ENCODE results near the gene LAMA4.
"Not testable (repeated sequence)": the region's sequence is repeated elsewhere in the genome, so short reads cannot be mapped to it uniquely, and the experiment has no call there.

Gene LAMA4

DNA sequence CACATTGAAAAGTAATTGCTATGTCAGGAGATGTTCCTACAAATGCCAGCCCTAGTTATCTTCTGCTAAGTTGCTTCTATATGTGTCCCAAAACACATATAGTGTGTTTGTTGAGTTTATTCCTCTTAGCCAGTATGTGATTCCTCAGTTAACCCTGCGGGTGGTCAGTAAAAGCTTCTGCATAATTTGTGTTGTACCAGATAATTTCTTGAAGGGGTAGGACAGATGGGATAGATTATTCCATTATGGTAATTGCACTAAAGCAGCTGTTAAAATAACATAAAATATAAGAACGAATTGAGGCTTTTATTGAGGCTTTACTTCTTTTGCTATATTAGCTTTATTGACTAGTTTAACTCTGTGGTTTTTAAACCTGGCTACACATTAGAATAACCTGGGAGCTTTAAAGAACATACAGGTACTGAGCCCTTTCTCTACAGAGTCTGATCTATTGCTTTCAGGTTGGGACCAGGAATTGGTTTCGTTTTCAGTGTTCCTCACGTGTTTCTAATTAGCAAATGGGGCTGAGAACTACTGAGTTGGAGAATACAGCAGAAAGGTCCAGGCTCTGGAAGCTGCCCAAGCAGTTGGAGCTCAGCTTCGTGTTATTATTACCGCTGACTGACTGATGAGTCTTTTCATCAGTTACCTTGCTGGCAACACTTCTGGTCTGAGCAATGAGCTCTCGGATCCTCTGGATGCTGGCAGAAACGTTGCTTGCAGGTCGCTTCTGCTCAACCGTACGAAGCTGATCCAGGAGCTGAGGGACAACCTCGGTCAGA is 110.0 kb downstream of the LAMA4 start:
- no peak for DNase-seq (ENCODE audit: low read depth)

DNA sequence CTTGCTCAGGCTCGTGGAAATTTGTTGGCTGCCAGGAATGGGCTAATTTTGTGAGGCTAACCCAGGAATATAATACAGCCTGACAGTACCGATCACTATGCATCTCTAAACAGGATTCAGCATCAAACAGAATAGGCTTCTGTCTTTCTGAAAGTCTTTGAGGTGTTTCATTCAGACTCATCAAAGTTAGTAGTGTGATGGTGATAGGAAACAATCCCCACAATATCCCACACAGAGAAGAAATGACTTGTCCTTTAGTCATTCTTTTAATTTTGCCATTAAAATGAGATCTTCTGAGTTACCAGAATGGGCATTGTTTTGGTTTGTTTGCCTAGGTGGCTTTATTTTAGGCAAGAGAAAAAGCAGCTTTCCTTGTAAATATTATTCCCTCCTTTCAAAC is 112.7 kb downstream of the LAMA4 start:
- DNase-seq (ENCODE audit: low read depth): no peak

DNA sequence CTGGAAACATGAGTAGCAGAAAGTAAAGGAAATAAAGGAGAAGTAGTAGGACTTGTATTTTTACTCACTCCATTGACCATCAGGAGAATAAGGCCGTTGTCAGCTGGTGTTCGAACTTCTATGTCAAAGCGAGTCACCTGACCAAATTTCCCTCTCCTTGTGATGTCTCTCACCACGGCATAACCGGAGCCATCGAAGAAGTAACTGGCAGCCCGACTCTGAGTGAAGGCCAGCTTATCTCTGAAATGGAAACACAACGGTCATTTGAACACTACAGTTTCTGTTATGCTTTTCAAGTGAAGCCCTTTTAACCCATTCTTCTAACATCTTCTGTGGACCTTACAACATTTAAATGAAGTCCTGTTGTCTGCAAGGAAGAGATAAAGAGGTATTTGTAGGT is 115.3 kb downstream of the LAMA4 start:
- no peak for DNase-seq (ENCODE audit: low read depth)

DNA sequence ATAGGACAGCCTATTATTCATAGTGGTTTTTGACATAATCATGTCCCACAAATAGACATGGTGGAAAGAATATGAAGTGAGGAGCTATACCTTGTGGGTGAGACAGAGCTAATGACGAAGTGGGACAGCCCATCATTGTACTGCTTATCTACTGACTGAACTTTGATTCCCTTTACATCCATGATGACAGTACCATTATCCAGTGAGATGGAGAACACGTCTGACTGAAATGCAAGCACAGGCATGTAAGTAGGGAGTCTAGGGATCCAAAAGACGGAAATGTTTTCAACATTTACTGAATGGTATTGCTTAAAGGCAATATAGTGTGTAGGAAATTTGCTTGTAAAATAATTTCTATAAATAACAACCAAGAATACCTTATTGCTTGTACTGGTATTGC is 123.5 kb downstream of the LAMA4 start:
- DNase-seq (ENCODE audit: low read depth): no peak

DNA sequence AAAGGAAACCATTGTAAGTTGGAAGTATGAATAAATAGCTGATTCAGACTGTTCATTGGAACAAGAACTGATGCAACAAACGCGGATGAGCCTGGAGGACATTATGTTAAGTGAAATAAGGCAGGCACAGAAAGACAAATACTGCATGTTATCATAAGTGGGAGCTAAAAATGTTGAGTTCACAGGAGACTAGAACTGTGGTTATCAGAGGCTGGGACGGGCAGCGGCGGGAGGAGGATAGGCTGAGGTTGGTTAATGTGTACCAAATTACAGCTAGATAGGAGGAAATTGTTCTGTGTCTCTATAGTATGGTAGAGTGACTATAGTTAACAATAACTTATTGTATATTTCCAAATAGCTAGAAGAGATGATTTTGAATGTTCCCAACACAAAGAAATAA is 126.2 kb downstream of the LAMA4 start:
- no peak for DNase-seq (ENCODE audit: low read depth)

DNA sequence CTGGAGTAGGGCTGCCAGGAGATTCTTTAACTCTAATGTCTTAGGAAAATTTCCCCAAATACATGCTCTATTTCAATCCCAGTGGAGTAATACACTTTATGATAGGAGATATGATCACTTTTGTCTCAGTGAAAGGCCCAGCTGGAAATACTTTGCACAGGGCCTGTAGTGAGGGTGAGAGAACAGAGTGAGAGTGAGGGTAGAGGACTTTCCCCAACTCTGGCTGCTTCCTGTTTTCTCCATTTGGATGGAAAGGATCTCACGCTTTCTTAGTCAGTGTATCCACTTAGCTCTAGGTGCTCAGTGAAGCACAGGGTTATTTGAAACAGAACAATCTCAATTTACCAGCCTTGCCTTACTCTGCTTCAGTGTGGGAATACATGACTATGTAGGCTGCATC is 130.4 kb downstream of the LAMA4 start:
- no peak for DNase-seq (ENCODE audit: low read depth)

DNA sequence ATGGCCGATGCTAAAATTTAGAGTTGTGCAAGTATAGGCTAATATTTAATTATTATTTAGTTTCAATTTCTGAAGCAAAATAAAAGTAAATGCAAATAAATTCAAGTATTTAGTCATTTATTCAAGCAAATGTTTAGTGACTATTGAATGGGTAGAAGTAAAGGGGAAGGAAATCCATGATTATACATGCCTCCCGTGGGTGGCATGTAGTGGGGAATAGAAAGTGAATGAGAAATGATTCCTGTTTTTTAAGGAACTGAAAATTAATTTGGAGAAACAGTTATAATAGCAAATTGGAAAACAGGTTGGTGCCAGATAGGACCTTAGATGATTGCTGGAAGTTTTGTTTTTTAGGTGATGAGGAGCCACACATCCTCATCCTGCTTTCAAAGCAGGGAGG is 131.6 kb downstream of the LAMA4 start:
- DNase-seq (ENCODE audit: low read depth): no peak

DNA sequence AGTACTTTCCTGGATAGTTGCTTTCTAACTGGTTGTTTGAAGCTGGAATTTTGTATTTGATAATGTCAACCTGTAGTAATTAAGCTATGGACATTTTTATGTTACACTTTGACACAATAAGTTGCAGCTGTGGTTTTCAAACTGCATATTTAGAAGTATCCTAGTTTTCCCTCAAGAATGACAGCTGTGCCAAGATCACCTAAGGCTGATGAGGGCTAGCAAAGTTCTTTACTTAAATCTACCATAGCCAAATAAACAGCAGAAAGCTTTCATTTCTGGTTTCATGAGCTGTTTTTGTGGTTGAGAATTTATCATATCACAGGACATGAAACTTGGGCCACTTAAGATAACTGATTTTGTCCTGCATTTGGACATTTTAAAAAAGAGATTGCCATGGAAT is 136.3 kb downstream of the LAMA4 start:
- no peak for DNase-seq (ENCODE audit: low read depth)

DNA sequence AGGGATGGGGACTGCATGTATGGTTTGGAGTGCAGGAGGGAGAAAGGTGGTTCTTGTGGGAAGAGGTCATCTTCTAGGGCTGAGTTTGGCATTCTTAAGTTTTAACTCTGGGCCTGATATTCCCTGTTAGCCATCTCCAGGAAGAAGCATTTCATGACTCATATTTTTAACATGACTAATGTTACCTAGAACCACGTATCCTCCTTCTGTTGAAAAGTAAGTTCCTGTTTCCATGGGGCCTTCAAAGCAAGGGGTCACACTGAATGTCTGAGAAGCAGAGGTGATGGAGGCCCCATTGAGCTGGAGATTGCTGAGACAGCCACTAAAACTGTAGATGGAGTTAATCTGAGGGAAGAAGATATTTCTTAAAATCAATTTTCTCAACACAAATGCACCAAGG is 136.8 kb downstream of the LAMA4 start:
- no peak for DNase-seq (ENCODE audit: low read depth)

DNA sequence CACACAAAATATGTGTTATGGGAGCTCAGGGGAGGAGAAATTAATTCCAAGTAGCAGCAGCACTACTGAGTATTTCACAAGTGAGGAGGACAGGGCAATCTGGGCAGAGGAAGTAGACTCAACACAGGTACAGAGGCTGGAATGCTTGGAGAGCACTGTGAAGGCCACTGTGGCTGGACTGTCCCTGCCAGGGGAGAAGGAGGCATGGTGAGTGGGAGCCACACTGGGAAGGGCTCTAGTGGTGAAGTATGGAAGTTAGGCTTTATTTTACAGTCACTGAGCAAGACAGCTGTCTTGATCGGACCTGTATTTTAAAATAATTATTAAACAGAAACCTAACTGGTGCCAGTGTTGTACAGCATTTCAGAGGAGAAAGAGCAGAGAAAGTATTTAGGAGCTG is 138.1 kb downstream of the LAMA4 start:
- no peak for DNase-seq (ENCODE audit: low read depth)

DNA sequence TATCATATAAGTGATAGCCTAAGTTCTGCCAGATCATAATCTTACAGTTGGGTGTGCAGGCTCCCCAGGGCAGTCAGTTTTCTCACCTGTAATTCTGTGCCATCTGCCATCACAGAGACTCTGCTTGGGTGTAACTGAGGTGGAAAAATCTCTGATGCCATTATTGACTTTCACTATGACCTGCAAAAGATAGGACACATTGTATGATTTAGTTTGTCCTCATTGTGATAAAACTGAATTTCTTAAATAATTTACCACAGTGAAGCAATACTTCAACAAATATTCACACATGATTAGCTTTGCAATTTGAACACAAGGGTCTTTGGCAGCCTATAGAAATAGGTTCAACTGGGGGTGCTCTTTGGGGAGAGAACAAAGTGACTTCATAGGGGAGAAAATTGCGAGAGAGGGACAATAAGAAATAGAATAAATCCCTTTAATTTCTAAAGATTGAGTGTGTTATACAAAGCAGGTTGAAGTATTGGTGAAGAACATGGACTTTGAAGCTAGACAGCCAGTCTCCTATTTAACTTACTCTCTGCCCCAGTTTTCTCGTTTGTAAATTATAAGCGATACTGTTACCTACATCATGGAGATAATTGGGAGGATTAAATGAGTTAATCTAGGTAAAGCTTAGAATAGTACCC is 139.7 kb downstream of the LAMA4 start:
- DNase-seq (ENCODE audit: low read depth): no peak

DNA sequence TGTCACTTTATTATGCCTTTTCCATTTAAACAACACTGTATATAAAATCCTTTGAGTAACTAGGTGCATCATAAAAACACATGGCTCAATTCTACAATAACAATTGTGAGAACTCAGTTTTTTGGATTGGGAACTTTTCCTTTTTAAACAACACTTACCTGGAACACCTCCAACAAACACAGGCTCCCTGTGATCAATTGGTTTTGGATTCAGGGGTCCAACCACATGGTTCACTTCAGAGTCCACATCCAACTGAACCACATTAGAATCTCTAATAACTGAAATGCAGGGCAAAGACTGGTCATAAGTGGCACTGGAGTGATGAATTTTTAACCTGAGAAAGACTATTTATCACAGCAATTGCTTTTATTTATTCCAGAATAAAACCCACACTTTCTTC is 140.4 kb downstream of the LAMA4 start:
- no peak for DNase-seq (ENCODE audit: low read depth)

DNA sequence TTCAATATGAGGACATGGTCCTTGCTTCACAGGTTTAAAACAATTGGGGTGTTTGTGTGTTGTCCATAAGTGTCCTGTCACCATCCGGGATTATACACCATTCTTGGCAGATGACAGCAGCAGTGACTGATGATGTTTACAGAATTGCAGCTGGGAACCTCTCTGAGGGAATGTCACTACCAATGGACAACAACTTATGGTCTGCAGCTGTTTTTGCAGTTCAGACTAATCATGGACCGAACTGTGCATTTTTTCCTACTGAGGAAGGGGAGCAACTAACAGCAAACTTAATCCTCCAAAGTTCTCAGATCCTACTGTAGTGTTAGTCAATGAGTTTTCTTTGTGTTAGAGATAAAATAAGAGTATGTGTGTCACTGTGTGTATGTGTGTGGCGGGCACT is 140.9 kb downstream of the LAMA4 start:
- DNase-seq (ENCODE audit: low read depth): no peak

DNA sequence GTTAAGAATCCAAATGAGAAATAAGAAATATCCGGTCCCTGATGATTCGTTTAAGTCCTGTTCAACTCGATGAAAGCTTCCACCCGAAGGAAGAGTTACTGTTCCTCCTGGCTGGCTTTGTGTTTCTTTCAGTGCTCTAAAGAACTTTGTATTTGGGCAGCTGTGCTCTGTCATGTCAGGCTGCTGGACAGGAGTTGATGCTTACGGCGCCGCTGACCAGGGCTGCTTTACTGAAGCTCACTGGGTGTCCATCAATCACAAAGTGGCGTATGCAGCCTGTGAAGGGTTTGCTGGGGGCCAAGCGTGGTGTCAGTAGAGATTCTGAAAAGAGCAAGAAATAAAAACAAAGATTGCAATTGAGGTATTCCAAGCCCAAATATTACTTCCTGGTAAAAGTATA is 145.1 kb downstream of the LAMA4 start:
- DNase-seq (ENCODE audit: low read depth): no peak

DNA sequence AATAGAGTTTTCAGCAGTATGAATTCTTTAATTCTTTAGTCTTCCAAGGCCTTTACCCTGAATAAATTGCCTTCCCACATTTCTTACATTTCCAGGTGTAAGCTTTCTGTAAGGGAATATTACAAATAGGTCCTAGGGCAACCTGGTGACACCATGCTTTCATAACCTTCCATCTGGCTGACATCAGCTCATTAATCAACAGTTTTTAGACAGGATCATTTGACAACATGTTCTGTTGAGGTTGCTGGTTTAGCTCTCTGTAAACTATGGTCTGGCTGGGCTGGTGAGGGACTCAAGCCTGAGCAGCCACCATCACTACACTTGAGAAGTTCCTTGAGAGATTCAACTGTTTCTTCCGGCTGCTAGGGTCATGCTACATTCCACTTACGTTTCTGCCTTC is 147.8 kb downstream of the LAMA4 start:
- DNase-seq (ENCODE audit: low read depth): no peak

DNA sequence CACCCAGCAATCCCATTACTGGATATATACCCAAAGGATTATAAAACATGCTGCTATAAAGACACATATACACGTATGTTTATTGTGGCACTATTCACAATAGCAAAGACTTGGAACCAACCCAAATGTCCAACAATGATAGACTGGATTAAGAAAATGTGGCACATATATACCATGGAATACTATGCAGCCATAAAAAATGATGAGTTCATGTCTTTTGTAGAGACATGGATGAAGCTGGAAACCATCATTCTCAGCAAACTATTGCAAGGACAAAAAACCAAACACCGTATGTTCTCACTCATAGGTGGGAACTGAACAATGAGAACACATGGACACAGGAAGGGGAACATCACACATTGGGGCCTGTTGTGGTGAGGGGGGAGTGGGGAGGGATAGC is 148.3 kb downstream of the LAMA4 start:
- not testable (repeated sequence) for DNase-seq (ENCODE audit: low read depth)

DNA sequence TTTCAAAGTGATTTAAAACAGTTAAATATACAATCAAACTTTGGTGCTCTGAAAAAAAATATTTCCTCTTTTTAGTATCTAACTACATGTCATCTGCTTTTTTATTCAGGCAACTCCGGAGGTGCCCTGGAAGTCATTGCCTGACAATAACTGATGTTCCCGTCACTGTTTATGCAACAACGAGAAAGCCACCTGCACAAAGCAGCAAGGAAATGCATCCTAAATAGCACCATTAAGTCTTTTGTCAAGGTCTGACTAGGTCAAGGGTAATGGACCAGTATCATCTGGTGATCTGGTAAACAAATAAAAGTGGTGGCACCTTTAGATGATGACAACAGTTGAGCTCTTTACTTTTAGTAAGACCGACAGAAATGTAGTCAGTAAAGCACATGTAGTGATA is 153.8 kb downstream of the LAMA4 start:
- DNase-seq (ENCODE audit: low read depth): no peak

DNA sequence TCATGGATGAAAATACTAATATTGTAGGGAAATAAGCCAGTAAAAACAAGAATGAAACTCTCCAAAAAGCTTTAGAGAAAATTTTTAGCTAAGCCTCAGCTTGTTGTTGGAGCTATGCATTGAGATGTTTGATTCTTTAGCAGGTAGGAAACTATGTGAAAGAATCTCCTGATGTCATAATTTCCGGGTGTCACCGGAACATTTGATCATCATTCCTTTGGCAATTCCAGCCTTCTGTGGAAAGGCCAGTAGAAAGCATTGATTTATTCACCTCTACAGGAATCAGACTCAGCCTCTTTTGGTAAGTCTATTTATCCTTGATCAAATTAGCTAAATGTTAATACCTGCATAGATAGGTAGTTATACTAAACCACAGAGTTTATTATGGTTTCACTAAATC is 157.5 kb downstream of the LAMA4 start:
- no peak for DNase-seq (ENCODE audit: low read depth)

DNA sequence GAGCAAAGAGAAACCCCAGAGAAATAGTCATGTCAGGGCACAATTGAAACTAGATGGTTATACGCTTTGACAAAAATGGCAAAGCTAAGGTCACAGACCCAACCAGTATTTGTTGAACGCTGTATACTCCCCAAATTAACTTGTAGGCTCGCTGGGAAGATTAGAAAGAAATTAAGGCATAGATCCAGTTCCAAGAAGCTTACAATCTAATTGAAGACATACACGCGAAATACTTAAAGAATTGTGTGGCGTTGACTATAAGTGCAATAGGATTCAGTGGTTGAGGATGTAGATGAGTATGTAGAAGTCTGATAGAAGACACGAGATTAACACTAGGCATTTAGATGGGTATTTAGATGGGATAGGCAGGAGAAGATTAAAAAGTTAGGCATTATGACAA is 166.5 kb downstream of the LAMA4 start:
- DNase-seq (ENCODE audit: low read depth): no peak

DNA sequence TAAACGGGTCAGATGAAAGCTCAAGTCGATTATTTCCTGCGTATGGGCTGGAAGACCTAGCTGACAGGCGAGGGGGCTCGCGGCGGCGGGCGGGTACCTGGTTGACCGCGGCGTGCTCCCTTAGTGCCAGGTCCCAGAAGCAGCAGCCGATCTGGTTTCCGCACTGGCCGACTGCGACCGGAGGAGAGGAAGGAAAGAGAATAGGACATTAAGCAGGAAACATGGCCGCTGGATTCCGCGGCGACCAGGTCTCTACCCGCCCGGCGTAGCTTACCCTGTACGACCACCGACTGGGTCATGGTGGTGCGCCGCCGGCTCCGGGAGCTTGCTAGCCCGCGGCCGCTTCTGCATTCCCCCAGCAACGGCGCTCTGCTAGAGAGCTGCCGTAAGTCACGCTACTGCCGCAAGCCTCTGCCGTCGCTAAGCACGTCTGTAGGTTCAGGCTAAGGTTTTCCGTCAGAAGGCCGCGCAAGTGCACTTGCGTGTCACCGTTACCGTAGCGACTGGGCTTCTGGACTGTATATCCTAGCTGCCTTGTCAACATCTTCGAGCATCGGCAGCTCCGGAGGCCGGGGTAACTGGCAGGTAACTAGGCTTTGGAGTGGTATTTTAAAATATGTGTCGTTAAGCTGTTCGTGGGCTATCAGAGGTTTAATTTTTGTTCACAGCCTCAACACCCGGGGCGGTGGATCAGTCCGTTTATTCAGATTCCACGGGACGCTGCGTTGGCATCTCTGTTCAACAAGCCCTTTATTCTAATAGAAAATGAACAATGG is 167.0 kb downstream of the LAMA4 start, which contains the start of the genes FAM229B and TUBE1:
Gene FAM229B, plus strand, starts transcription at position 456 of the 776 bp plus-strand sequence. CDS start 11,693 bp downstream, outside the sequence.
Gene TUBE1, minus strand, starts transcription at position 347 of the 776 bp plus-strand sequence. Its CDS starts 48 bp downstream, at position 299.
- DNase-seq (ENCODE audit: low read depth): peak; percentile 79

DNA sequence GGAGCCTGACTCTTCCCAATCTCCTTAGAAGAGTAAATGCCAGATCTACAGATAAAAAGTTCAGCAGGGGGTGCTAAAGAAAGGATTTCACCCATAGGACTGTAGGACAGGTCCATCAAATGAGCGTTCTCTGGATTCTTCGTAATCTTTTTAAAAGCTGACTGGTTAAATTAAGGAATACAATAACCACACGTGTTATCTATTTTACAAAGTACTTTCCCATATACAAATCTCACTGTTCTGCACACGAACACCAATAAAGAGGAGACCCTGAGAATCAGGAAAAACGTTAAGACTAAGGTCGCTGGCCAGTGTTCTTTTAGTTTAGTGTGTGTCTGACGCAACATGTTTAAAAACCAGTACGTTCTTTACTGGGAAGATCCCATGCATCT is 167.6 kb downstream of the LAMA4 start:
- DNase-seq (ENCODE audit: low read depth): no peak

DNA sequence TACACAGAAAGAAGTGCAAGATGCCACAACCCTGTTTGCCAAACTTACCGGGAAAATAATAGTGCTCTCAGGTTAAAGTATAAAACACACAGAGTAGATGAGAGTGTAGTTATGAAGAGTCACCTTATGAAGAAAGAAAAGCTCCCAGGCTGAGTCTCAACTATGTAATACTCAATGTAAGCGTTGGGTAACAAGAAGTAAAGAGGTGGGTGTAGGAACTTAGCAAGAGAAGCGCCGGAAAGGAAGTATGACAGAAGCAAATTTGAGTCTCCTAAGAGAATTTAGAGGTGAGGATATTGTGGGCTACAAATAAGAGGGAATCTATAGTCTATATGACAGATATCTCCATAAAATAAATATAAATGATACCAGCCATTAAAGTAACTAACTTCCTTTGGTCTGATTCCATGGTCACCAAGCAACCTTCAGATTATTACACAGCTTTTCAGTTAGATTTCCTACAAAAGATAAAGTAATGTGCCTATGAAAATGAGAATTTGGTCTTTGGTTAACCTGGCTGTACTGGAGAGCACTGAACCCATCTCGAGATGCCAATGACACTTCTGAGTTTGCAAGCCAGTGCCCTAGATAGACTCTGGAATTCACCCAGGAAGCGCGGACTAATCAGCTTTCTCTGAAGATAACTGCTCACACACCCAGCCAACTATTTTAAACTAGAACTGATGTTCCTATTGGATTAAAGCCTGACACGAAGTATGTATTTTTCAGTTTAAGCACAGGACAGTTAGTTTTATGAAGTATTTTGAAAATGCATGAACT is 168.9 kb downstream of the LAMA4 start:
- DNase-seq (ENCODE audit: low read depth): no peak
